ENCODE results near the gene TBC1D22A.

TBC1D22A gene

DNA sequence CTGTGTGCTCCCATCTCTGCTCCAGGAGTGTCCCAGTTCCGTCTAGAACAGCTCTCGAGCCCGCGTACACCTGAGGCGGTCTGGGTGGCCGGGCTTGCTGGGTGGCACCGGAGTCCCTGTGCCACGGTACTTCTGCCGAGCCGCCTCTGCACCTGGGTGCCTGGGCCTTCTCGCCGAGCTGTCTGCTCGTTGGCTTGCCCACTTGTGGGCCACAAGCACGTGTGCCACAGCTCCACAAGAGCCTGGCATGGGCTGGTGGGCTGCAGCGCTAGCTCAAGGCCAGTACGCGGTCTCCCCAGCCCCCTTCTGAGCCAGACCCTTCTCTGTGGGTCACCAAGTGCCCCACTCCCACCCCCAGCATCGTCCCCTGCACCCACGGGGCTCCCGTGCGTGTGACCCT is 388.0 kb downstream of the TBC1D22A start:
- DNase-seq, result no peak

DNA sequence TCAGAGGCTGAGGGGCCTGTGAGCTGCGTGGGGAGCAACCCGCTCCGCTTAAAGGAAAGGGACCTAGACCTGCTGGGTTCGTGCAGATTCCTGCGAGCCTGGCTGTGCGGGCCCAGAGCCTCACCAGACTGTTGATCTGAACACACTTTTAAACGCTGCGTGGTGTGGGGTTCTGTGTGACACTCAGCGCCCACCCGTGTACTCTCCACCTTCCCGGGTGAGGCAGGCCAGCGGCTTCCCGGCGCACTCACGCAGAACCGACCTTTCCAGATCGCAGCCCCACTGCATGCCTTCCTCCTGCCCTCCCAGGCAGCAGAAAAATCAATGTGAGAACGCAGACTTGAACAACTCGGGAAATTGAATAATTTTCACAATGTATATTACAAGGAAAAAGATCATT is 388.6 kb downstream of the TBC1D22A start:
- no peak for DNase-seq

DNA sequence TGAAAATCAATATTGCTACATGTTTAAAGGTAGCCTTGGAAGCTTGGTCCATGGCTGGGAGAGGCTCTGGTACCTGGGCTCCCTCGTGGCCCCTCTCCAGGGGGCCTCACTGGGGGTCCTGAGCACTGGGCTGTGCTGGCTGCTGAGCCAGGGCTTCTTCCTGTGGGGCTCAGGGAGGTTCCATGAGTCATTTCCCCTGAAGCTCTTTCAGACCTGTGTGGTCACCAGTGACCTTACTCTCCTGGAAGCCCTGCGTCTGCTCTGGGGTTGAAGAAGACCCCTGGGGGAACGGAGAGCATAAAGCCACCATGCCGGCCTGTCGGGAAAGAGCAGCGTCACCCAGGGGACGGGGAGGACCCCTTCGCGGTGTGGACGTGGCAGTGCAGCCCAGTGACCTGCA is 389.0 kb downstream of the TBC1D22A start:
- DNase-seq, result no peak

DNA sequence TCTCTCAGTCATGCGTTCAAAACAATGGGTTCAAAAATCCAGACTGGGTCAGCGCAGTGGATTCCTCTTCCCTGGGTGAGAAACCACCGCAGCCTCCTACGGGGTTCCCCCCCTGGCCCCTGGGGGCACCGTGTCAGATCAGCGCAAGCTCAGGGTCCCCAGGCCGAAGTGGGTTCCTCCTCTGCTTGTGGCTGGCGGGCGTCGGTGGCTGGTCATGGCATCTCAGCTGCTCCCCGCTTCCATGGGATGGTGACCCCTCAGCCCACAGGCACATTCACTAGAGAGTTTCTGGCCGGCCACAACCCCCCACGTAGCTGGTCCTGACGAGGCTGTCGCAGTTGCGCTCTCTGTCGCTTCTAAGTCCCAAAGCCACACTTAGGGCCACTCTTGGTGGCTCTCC is 389.8 kb downstream of the TBC1D22A start:
- no peak for DNase-seq

DNA sequence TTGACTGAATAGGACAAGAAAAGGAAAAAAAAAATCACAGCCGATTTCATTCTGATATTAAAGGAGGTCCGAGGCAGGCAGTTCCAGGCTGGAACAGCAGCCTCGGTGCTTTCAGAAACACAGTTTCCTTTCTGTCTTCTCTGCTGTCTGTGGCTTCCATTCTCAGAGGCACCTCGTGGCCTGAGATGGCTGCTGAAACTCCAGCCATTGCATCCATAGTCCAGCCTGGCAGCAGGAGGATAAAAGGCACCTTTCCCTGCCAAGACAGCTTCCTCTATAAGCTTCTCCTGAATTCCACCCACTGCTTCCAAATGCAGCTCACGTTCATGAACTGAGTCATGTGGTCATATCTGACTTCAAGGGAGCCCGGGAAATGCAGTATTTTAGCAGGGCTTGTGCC is 390.5 kb downstream of the TBC1D22A start:
- DNase-seq, result no peak

DNA sequence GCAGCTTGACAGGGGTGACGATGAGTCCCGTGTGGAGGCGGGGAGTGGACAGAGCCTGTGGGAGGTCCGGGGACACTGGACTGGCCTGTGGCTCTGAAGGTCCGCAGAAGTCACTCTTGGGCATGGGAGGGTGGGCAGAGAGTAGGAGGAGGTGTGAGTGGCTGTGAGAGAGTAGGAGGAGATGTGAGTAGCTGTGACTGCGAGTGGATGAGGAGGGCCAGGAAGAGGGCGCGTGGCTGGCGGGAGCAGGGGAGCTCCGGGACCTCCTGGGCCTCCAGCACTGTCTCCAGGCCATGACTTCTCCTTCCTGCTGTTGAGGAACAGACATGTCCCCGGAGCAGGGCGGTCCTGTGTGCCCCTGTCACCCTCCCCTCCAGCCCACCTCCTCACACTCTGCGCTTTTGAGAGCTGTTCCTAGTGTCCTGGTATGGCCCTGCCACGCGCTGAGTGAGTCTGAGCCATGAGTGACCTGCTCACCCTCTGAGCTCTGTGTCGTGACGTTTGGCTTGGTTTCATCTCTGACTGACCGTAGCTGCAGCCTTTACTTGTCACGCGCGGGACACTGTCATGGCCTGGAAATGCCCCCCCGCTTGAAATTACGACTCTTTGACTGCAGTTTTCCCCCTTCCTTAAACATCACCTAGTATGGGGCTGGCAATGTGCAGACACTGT is 391.5 kb downstream of the TBC1D22A start:
- DNase-seq, result no peak

DNA sequence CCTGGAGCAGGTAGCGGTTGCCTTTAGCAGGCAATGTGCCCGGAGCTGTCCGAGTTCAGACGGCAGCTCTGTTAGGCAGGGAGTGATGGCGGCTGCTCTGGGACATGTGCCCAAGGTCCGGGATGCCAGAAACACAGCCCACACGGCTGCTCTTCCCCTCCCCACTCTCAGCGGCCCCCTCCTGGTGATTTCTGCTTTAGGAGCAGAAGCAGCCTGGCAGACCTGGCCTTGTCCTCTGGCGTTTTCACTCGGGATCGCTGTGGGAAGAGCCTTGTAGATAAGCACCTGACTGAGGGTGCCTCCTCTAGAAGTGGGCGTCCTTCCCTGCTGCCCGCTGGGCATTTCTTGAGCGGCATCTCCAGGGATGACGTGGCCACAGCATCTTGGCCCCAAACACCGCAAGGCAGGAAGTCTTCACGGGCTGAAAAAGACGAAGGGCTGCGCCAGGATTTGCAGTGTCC is 392.2 kb downstream of the TBC1D22A start:
- peak; percentile 35 for DNase-seq

DNA sequence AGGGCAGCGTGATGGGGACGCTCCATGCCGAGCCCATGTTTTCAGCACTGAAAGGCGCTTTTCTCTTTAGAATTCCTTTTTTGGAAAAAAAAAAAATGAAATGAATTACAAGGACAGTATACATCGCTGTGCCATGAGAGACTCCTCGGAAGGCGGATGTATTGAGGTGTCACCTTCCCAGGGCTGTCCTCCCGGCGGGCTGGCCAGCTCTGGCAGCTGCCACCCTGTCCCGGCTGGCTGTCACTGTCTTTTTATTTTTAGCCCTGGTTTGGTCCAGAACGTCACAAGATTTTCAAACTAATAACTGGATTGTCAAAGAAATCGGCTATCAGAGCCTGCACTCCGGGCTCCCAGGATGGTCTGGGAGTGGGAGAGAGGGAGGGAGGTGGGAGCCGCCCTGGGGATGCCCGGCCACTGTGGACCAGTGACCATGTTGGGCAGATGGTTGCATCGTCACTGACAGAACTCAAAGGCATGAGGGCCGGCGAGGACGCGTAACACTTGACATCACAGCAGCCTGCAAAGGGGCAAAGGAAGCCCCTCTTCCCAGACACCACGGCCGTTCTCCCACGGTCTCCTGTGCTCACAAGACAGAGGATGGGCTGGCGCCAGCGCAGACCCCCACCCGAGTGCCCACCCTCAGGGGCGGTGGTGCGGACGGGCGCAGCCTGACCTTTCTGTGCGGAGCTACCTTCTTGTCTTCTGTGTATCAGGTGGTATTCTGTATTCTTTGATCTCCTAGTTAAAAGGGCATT is 392.9 kb downstream of the TBC1D22A start:
- no peak for DNase-seq

DNA sequence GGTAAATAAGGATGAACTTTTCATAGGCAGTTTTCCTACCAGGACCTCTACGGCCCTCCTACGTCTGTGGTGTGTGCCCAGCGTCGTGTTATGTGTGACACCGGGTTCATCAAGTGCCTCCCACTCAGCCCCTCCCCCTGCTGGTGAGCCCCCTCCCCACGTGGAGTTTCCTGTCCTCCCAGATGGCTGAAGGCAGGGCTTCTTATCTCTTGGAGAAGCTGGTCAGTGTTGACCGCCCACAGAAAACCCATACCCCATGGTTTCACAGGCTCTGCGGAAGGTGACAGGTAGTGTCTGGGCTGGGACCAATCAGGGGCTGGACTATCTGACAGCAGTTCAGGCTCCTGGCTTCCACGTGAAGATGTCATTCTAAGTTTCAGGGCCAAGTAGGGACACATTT is 393.5 kb downstream of the TBC1D22A start:
- DNase-seq, result no peak

DNA sequence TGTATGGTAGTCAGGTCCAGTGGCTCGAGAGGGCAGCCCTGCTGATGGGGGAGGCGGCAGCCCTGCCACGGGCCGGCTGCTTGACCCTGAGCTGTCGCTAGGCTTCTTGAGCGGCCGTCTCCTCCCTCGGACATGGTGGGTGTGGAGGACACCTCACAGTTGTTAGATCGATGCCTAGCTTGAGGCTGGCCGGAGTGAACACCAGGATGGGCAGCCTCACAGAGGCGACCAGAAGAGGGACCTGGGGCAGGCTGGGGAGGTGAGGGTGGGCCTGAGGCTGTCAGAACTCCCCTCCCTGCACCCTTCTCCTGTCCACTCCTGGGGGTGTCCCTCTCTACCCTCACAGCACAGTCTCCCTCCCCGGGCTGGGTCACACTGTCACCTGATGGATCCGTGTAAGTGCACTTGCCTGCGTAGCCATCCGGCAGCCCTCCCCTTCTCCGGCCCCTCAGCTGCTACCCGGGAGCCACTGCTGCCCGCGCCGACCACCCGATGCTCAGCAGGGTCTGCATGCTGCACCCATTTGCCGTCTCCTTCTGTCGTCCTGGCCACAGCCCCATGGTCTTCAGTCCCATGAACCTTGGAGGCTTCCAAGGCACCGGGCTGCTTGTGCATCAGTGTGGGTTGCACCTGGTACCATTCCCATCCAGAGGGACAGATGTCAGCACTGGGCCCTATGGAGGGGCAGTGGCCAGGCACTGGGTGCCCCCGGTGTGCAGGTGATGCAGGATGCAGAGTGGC is 394.1 kb downstream of the TBC1D22A start:
- no peak for DNase-seq

DNA sequence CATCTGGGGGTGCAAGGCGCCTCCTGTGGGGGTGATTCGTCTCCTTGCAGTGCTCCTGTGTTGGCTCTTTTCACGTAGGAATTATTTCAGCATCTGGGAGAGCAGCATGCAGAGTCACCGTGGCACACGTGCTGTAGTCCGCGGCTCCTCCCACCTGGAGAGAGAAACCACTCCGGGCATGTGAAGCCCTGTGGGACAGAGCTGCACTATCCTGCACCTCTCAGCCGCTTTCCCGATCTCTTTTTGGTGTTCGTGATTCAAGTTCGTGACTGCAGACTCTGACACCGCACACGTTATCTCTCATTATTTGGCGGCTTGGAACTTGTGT is 394.6 kb downstream of the TBC1D22A start:
- DNase-seq, result no peak

DNA sequence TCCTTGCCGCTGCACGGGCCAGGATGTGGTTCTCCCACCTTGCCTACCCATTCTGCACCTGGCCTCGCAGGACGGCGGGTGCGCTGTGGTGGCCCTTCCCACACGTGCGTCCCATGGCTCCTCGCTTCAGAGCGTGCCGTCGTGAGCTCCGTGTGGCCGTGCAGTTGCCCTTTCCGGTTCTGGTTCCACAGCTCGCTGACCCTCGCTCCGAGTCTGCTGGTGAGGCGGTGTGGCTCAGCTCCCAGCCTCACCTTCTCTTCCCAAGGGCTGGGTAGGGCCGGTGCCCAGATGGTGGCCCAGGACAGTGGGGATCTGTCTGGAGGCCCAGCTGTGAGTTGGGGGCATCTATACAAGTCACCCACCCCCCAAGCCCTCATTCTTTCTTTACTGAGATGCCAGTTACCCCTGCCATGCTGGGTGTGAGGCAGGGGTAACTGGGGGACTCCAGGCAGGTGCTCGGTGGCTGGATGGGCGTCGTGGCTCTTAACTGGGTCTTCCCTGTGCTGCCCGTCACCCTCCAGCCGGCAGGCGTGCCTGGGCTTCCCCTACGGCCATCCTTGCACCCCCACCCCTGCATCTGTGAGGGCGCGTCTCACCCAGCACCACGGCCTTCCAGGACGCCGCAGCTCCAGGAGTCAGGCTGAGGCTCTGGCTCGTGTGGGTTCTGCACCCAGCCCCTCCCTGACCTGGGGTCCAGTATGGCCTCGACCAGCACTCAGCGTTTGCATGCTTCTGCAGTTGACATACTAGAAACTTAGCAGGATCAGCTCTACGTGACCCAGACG is 395.2 kb downstream of the TBC1D22A start:
- DNase-seq, result no peak

DNA sequence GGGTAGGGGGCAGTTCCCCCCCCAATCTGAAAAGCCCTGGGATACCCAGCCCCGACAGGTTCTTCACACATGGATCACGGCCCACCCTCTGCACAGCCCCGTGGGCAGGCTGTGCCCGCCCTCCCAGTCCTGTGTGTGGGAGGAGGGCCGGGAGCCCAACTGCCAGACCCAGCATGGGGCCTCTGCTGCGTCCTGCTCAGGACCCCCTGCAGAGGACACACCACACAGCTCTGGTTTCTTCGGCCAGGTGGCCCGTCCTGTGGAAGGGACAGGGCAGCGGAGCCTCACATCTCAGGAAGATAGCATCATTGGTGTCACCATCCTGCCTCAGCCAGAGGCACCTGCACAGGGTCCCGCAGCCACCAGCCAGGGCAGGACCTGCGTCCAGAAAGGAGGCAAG is 396.0 kb downstream of the TBC1D22A start:
- DNase-seq, result no peak

DNA sequence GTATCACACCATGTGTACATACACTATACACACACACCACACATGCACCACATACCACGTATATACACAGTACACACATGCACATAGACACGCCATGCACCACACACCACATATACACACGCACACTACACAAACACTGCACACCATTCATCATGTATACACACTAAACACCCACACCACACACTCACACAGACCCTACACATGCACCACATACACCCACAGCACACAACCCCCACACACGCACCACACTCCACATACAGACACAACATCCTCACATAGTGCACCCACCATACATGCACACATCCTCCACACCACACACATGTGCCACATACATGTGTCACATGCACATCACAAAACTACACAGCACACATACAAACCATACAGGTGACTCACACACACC is 397.1 kb downstream of the TBC1D22A start:
- DNase-seq, result no peak

DNA sequence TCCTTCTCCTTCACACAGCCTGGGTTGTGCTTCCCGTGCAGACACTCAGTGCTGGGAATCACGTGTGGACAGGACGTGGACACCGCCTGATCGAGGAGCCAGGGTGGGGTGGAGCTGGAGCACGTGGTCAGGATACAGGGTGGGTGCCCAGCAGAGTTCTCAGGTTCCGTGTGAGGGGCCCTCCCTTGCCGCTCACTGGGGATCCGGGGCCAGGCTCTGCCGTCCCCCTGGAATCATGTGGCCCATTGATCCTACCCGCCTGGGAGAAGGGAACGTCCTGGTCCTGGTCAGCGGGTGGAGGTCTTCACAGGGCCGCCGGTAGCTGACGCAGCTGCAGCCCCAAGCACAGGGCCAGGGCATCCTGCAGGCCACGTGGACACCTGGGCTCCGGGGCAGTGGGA is 397.7 kb downstream of the TBC1D22A start:
- DNase-seq, result no peak

DNA sequence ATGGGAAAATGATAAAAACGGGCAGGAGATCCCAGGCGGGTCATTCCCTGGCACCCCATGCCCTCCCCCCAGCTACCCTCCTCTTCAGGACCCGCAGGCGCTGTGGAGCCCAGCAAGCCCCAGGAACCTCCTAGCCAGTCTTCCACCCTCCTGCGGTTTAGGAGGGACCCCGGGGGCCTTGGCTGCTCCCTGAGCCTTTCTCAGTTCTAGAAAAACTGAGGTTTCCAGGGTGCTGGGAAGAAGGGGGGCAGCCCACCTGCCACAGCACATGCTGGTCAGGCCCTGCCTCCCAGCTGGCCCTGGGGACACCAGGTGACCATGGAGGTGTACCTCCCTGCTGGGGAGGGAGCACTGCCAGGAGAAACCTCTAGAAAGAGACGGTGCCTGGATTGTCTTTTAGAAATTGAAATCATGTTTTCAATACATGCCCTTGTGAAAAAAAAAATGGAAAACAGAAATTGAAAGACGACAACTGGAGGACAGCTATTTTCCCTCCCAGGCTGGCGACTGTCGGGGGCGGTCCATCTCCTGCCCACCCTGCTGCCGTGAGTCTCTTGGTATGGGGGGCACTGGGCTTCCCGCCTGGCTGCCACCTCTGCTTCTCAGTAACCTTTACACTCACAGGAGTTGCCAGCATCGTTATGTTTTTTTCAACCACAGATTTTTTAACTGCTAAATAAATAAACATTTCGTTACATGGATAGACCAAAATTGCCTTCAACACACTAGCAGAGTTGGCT is 398.5 kb downstream of the TBC1D22A start:
- no peak for DNase-seq

DNA sequence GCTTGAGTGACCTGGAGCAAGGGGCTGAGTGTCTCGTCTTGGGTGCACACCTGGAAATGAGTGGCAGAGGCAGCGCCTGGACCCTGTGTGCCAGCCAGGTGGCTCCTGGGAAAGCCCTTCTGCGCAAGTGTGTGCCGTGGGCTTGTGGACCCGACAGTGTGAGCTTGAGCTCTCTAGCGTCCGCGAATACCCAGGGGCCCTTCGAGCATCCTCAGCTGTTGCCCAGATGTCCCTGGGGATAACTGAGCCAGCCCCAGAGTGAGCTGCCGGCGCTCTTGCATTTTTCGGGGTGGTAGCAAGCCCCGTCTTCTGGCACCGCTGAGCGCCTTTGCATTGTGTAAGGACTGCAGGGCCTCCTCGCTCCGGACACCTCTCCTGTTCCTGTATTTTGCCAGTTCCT is 399.2 kb downstream of the TBC1D22A start:
- no peak for DNase-seq

DNA sequence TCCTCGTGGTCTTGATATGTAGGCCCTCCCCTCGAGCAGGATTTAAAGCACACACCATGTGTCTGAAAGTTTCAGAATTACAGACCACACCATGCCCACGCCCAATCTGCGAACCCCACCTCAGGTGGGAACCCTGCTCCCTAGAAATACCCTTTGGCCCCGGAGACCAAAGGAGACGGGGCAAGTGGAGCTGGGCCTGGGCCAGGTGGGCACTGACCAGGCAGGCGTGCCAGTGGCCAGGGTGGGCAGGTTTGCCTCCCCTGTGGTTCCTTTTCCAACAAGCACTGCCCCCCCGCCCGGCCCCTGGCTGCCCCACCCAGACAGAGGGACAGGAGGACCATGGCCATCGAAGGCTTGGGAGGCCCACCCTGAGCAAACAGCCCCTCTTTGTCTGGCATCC is 400.4 kb downstream of the TBC1D22A start:
- DNase-seq, result no peak

DNA sequence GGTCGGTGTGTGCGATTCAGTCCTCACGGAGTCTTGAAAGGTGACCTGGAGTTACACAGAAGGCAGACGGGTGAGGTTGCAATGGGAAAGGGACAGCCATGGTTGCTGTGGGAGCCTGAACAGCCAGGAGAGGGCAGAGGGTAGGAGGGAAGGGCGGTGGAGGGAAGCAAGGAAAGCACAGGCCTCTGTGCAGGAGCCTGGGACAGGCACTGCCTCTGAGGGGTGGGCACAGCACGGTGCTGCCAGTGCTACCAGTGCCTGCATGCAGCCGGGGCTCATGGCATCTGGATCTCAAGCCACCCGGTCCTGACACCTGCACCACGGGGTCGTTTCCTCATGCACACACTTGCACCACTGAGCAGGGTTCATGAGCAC is 401.0 kb downstream of the TBC1D22A start:
- DNase-seq, result no peak

DNA sequence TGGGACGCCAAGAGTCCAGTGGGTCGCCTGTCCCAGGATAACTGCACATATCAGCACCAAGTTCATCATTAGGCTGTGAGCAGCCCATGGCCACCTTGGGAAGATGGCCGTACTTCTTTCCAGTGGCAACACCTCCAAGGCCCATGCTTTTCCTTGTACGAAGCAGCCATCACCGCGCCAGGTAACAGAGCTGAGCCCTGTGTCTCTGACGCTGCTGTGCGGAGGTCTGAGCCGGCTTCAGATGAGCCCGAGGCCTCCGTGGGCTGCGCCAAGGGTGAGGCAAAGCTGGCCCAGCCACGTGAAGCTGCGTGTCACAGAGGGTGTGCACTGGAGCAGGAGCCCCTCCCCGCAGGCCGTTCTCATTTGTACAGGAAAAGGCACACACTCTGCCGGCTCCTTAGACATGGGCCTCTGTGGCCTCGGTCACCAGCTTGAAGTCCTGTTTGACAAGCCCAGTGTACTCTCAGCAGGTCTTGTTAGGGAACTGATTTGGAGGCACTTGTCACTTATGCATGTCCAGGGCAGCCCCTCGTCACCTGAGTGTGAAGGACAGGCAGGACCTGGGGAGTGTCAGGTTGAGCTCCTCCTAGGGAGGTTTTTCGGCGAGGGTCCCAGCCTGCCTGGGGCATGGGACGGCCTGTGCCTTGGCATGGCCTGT is 401.5 kb downstream of the TBC1D22A start:
- DNase-seq, result no peak

DNA sequence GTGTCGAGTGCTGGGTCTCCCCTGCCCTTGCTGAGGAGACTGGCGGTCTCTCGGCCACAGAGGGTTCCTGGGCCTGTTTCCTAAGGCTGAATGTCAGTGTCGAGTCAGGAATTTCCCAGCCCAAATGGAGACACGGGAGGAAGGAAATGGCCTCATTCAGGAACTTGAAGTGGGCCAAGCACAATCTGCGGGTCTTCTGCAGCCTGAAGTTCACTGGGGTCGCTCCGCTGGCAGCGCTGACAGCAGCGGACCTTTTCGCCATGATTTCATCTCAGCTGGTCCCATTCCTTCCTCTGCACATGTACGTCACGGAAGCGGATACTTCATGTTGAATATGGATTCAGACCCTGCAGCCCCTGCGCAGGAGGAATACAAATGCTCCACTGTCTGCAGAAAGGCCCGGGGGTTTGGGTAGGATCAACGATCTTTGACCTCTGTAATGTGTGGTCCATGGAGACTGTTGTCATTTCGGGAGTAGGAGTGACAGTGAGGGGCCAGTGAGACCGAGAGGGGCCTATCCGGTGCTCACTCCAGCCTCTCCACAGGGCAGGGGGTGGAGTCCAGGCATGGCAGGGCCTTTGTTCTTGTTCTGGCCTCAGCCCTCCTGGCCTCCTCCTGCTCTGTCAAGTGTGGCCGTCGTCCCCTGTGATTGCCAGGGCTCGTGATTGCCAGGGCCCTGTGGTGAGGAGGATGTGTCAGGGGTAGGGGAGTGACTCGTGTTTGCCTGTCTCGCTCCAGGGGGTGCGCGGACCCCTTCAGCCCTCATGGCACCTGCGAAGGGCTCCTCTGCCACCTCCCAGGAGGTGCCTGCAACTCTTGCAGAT is 402.3 kb downstream of the TBC1D22A start:
- no peak for DNase-seq
